Loucy (cell line): ENCODE measurements around the gene CLK3.
A peak's percentile ranks its signal among the peaks of the same experiment; 100 is the strongest.

Experiments used
- H2AFZ ChIP-seq: fragments of 200-600 bp; sonication (generic); 2 replicates; pipeline ENCODE4 v1.6.0; 2016; ENCODE audit warnings: antibody characterized with exemption, mild to moderate bottlenecking, low read length, moderate library complexity
- H3F3A ChIP-seq: fragments of 200-600 bp; 2 replicates; pipeline ENCODE4 v1.6.0; 2016; ENCODE audit warnings: antibody characterized with exemption, low read depth, mild to moderate bottlenecking
- H3K27me3 ChIP-seq: fragments of 200-600 bp; sonication (generic); 2 replicates; pipeline ENCODE4 v1.6.1; 2014; ENCODE audit warnings: low read length, mild to moderate bottlenecking; ENCODE audit not compliant: insufficient read depth, poor library complexity, severe bottlenecking
- H3K36me3 ChIP-seq: fragments of 200-600 bp; sonication (generic); 2 replicates; pipeline ENCODE4 v1.6.1; 2016; ENCODE audit warnings: low read length; ENCODE audit not compliant: insufficient read depth
- H3K4me1 ChIP-seq: fragments of 200-600 bp; sonication (generic); 2 replicates; pipeline ENCODE4 v1.5.1; 2014; ENCODE audit warnings: low read length, mild to moderate bottlenecking; ENCODE audit not compliant: insufficient read depth, poor library complexity, severe bottlenecking
- H3K4me2 ChIP-seq: fragments of 200-600 bp; sonication (generic); 2 replicates; pipeline ENCODE4 v1.6.0; 2014; ENCODE audit warnings: antibody characterized with exemption, low read length, low read depth, mild to moderate bottlenecking; ENCODE audit not compliant: poor library complexity, severe bottlenecking
- H3K4me3 ChIP-seq: fragments of 200-600 bp; sonication (generic); 2 replicates; pipeline ENCODE4 v1.5.1; 2014; ENCODE audit warnings: low read length, mild to moderate bottlenecking, mixed read lengths; ENCODE audit not compliant: poor library complexity, severe bottlenecking
- H3K79me2 ChIP-seq: fragments of 200-600 bp; sonication (generic); 2 replicates; pipeline ENCODE4 v1.6.1; 2014; ENCODE audit warnings: low read length; ENCODE audit not compliant: insufficient read depth
- H3K9ac ChIP-seq: fragments of 200-600 bp; sonication (generic); 2 replicates; pipeline ENCODE4 v1.6.0; 2014; ENCODE audit warnings: mild to moderate bottlenecking, low read depth, low read length, moderate library complexity; ENCODE audit not compliant: poor library complexity, severe bottlenecking
- H3K9me2 ChIP-seq: fragments of 200-600 bp; sonication (generic); replicated peaks from 2 replicates; pipeline ENCODE4 v1.6.1; 2016; ENCODE audit warnings: low read depth, low read length, mixed read lengths
- H3K9me3 ChIP-seq: fragments of 200-600 bp; sonication (generic); 2 replicates; pipeline ENCODE4 v1.6.1; 2014; ENCODE audit warnings: mild to moderate bottlenecking, antibody characterized with exemption, low read length, low read depth; ENCODE audit not compliant: insufficient read depth
- H4K20me1 ChIP-seq: fragments of 200-600 bp; sonication (generic); 2 replicates; pipeline ENCODE4 v1.6.0; 2014; ENCODE audit warnings: antibody characterized with exemption, low read length, mild to moderate bottlenecking; ENCODE audit not compliant: insufficient read depth, poor library complexity, severe bottlenecking
- EZH2phosphoT487 ChIP-seq: fragments of 200-600 bp; IDR thresholded peaks from 2 replicates; pipeline ENCODE4 v1.6.1; 2018; ENCODE audit warnings: antibody characterized with exemption, mild to moderate bottlenecking, moderate library complexity, borderline replicate concordance
- TF ChIP-seq, protein P1 (sequence below): fragments of 200-600 bp; sonication (generic); conservative IDR thresholded peaks from 2 replicates; pipeline ENCODE4 v1.5.1; 2014; ENCODE audit warnings: mild to moderate bottlenecking, antibody characterized with exemption, low read length

The CLK3 gene

DNA sequence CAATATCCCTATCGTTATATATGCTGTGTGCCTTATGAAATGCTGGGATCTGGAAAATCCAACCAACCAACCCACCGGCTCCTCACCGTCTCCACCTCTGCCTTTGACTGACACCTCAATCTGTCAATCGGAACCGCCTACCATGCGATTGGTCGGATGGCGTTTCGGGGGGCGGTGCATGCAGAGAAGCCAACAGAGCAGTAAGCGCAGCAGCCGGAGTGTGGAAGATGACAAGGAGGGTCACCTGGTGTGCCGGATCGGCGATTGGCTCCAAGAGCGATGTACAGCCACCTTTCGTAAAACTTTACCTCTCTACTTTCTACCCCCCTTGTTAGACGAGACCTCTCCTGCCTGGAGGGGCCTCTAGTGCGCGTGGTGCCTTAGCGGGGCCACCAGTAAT is 6.3 kb downstream of the CLK3 start:
- peaks cover 73% of the 10 kb centered on the region for H4K20me1 ChIP-seq
- no peak overlapping the region for H3K4me3 ChIP-seq
- H2AFZ ChIP-seq = no peak overlapping the region
- H3K79me2 ChIP-seq = peaks cover 73% of the 10 kb centered on the region
- no peaks in the 10 kb centered on the region for H3K27me3 ChIP-seq
- H3K4me1 ChIP-seq = peaks cover 16% of the 10 kb centered on the region
- no peak overlapping the region for H3K9ac ChIP-seq
- no peaks in the 10 kb centered on the region for H3F3A ChIP-seq
- no peaks in the 10 kb centered on the region for H3K9me3 ChIP-seq
- no peak for TF ChIP-seq EZH2phosphoT487
- peaks cover 79% of the 10 kb centered on the region; the same call in 1 of the 2 replicates for H3K36me3 ChIP-seq
- H3K4me2 ChIP-seq = peak overlapping the region; percentile 2
- no peaks in the 10 kb centered on the region for H3K9me2 ChIP-seq

DNA sequence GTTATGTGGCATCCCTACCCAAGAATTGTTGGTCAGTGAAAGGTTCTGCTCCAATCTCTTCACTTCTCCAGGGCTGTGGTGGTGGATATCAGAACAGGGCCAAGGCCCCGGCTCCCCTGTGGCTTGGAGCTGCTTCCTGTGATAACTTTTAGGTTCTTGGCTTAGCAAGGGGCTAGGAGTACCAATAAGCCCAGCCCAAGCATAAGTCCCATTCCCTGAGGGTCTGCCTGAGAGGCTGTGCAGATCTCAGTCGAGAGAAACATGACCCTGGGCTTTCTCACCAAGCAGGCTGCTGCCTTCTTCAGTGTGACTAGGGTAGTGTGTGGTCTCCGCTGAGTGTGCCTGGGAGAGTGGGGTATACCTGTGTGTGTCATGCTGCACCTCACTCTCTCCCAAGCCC is 7.1 kb downstream of the CLK3 start:
- Histone ChIP-seq H4K20me1 (peaks cover 65% of the 10 kb centered on the region), H3K27me3 (no peaks in the 10 kb centered on the region), H3K9me2 (no peaks in the 10 kb centered on the region), H3K36me3 (peaks cover 87% of the 10 kb centered on the region; the same call in 1 of the 2 replicates), H3K4me1 (peaks cover 8% of the 10 kb centered on the region), H3F3A (no peaks in the 10 kb centered on the region), H3K9me3 (no peaks in the 10 kb centered on the region), H2AFZ (no peak overlapping the region), H3K4me2 (no peak overlapping the region), H3K9ac (no peak overlapping the region), H3K4me3 (no peak overlapping the region), H3K79me2 (peaks cover 65% of the 10 kb centered on the region)
- TF ChIP-seq, protein P1, sequence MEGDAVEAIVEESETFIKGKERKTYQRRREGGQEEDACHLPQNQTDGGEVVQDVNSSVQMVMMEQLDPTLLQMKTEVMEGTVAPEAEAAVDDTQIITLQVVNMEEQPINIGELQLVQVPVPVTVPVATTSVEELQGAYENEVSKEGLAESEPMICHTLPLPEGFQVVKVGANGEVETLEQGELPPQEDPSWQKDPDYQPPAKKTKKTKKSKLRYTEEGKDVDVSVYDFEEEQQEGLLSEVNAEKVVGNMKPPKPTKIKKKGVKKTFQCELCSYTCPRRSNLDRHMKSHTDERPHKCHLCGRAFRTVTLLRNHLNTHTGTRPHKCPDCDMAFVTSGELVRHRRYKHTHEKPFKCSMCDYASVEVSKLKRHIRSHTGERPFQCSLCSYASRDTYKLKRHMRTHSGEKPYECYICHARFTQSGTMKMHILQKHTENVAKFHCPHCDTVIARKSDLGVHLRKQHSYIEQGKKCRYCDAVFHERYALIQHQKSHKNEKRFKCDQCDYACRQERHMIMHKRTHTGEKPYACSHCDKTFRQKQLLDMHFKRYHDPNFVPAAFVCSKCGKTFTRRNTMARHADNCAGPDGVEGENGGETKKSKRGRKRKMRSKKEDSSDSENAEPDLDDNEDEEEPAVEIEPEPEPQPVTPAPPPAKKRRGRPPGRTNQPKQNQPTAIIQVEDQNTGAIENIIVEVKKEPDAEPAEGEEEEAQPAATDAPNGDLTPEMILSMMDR = no peak
- TF ChIP-seq EZH2phosphoT487 = no peak

DNA sequence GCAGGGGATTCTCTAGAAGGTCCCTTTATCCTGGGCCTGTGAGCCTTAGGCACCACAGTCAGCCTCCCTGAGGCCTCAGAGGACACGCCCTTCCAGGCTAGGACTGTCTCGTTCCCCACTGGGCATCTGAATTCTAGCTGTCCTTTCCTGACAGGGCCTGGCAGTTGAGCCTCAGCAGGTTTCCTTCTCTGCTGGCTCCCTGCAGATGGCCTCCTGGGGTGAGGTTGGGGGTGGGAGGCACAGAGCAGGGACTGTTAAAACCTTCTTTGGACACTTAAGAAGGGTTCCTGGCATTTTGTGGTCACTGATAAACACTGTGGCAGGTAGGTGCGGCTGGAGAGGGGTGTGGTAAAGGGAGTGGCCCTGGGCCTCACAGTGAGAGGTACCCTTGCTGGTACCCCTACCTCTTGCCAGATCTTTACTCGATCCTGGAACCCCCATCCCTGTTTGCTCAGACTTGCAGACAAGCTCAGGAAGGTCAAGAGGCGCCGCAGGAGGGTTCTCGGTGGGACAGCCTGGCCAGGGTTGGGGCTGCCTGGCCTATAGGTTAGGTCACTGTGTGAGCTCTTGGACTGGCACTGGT is 8.5 kb downstream of the CLK3 start:
- peaks cover 52% of the 10 kb centered on the region for H3K79me2 ChIP-seq
- TF ChIP-seq, protein P1 = no peak
- TF ChIP-seq EZH2phosphoT487 = no peak
- no peak overlapping the region for H2AFZ ChIP-seq
- H3K4me3 ChIP-seq = no peak overlapping the region
- H3K36me3 ChIP-seq = peaks cover 99% of the 10 kb centered on the region; the same call in 1 of the 2 replicates
- peaks cover 51% of the 10 kb centered on the region for H4K20me1 ChIP-seq
- H3K4me2 ChIP-seq = no peak overlapping the region
- no peak overlapping the region for H3K9ac ChIP-seq
- H3K27me3 ChIP-seq = no peaks in the 10 kb centered on the region
- H3K9me2 ChIP-seq = no peaks in the 10 kb centered on the region
- H3K4me1 ChIP-seq = no peaks in the 10 kb centered on the region
- H3K9me3 ChIP-seq = no peaks in the 10 kb centered on the region
- no peaks in the 10 kb centered on the region for H3F3A ChIP-seq

DNA sequence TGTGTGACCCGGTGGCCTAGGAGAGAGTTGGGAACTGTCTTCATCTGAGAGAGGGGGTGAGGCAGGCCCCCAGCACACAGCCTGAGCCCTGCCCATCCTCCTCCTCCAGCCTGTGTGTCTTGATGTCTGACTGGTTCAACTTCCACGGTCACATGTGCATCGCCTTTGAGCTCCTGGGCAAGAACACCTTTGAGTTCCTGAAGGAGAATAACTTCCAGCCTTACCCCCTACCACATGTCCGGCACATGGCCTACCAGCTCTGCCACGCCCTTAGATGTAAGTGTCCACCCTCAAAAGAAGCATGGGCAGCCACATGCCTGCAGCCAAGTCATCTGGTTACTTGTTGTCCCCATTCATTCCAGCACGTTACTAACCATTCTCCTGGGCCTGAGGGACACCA is 10.1 kb downstream of the CLK3 start:
- Histone ChIP-seq H3K36me3 (peaks cover 98% of the 10 kb centered on the region; the same call in 1 of the 2 replicates), H3K4me3 (no peak overlapping the region), H3K79me2 (peaks cover 36% of the 10 kb centered on the region), H3K27me3 (no peaks in the 10 kb centered on the region), H3K9ac (no peak overlapping the region), H3F3A (no peaks in the 10 kb centered on the region), H3K4me1 (no peaks in the 10 kb centered on the region), H4K20me1 (peaks cover 36% of the 10 kb centered on the region), H3K4me2 (no peak overlapping the region), H3K9me3 (no peaks in the 10 kb centered on the region), H3K9me2 (no peaks in the 10 kb centered on the region), H2AFZ (no peak overlapping the region)
- TF ChIP-seq, protein P1 = no peak
- TF ChIP-seq EZH2phosphoT487 = no peak
